GM23338 (cell line): ENCODE results near the gene NOTCH1. TPM values are rescaled to one million over a fixed set of nuclear protein-coding genes. Genes with fewer than 3 reads are reported as not detected.

Experiments used
- ATAC-seq: fragments of 200-7000 bp; cut with Tn5 transposase; 3 replicates; pipeline ENCODE4 v1.9.1; 2020
- DNase-seq: peaks from one replicate; pipeline ENCODE4 v3.0.0-alpha.2; 2015; ENCODE audit warnings: low spot score
- H2AFZ ChIP-seq: fragments of 200-600 bp; sonication (generic); 2 replicates; pipeline ENCODE4 v1.8.0; 2016; ENCODE audit warnings: antibody characterized with exemption, mild to moderate bottlenecking, moderate library complexity
- H3F3A ChIP-seq: fragments of 200-600 bp; sonication (generic); replicated peaks from 2 replicates; pipeline ENCODE4 v1.8.0; 2017; ENCODE audit warnings: antibody characterized with exemption, mixed run types, low read depth
- H3K27ac ChIP-seq: fragments of 200-600 bp; sonication (generic); 2 replicates; pipeline ENCODE4 v1.6.1; 2016; ENCODE audit warnings: low read depth
- H3K27me3 ChIP-seq: fragments of 200-600 bp; sonication (generic); 2 replicates; pipeline ENCODE4 v1.8.0; 2016; ENCODE audit warnings: mild to moderate bottlenecking, mixed run types, moderate library complexity; ENCODE audit not compliant: insufficient read depth
- H3K36me3 ChIP-seq: fragments of 200-600 bp; sonication (generic); 2 replicates; pipeline ENCODE4 v1.8.0; 2016; ENCODE audit warnings: mild to moderate bottlenecking; ENCODE audit not compliant: insufficient read depth
- H3K4me1 ChIP-seq: fragments of 200-600 bp; sonication (generic); 2 replicates; pipeline ENCODE4 v1.8.0; 2016; ENCODE audit warnings: mild to moderate bottlenecking, moderate library complexity; ENCODE audit not compliant: insufficient read depth
- H3K4me2 ChIP-seq: fragments of 200-600 bp; sonication (generic); 2 replicates; pipeline ENCODE4 v1.7.1; 2017; ENCODE audit warnings: mixed run types
- H3K4me3 ChIP-seq: fragments of 200-600 bp; sonication (generic); 2 replicates; pipeline ENCODE4 v1.6.1; 2016; ENCODE audit warnings: mixed run types
- H3K79me2 ChIP-seq: fragments of 200-600 bp; sonication (generic); replicated peaks from 2 replicates; pipeline ENCODE4 v1.8.0; 2017; ENCODE audit warnings: mild to moderate bottlenecking; ENCODE audit not compliant: insufficient read depth
- H3K9me2 ChIP-seq: fragments of 200-600 bp; sonication (generic); 2 replicates; pipeline ENCODE4 v1.8.0; 2017; ENCODE audit not compliant: insufficient read depth
- H4K20me1 ChIP-seq: fragments of 200-600 bp; sonication (generic); replicated peaks from 2 replicates; pipeline ENCODE4 v1.8.0; 2017; ENCODE audit warnings: mild to moderate bottlenecking; ENCODE audit not compliant: insufficient read depth
- H3K27ac Mint-ChIP-seq: 2 replicates; pipeline ENCODE4 v1.8.0; 2020; ENCODE audit warnings: inconsistent platforms, mild to moderate bottlenecking, moderate library complexity, mixed read lengths
- H3K27me3 Mint-ChIP-seq: 3 replicates; pipeline ENCODE4 v1.8.0; 2022; ENCODE audit warnings: low read depth, mild to moderate bottlenecking, moderate library complexity, mixed read lengths, inconsistent platforms; ENCODE audit not compliant: insufficient read depth, poor library complexity
- H3K36me3 Mint-ChIP-seq: 3 replicates; pipeline ENCODE4 v1.8.0; 2021; ENCODE audit warnings: low read depth, mild to moderate bottlenecking, inconsistent platforms, moderate library complexity, mixed read lengths
- H3K4me1 Mint-ChIP-seq: 3 replicates; pipeline ENCODE4 v1.8.0; 2020; ENCODE audit warnings: mild to moderate bottlenecking, inconsistent platforms, mixed read lengths
- H3K4me3 Mint-ChIP-seq: 3 replicates; pipeline ENCODE4 v1.8.0; 2021; ENCODE audit warnings: moderate library complexity, mild to moderate bottlenecking, inconsistent platforms, mixed read lengths
- H3K9me3 Mint-ChIP-seq: 3 replicates; pipeline ENCODE4 v1.8.0; 2020; ENCODE audit warnings: moderate library complexity, mild to moderate bottlenecking, inconsistent platforms, mixed read lengths
- CREB1 ChIP-seq: fragments of 250-450 bp; sonication (Bioruptor Pico); IDR thresholded peaks from 2 replicates; pipeline ENCODE4 v1.5.0; 2020; ENCODE audit warnings: low read depth, mild to moderate bottlenecking, moderate library complexity
- EZH2 ChIP-seq: fragments of 200-600 bp; sonication (generic); IDR thresholded peaks from one replicate; pipeline ENCODE4 v1.8.0; 2017; ENCODE audit warnings: antibody characterized with exemption, mild to moderate bottlenecking, low read depth; ENCODE audit not compliant: unreplicated experiment
- EZH2phosphoT487 ChIP-seq: fragments of 200-600 bp; sonication (generic); IDR thresholded peaks from one replicate; pipeline ENCODE4 v1.8.1; 2018; ENCODE audit warnings: antibody characterized with exemption; ENCODE audit not compliant: unreplicated experiment
- JUNB ChIP-seq: IDR thresholded peaks from one replicate; pipeline ENCODE4 v1.6.1; 2016; ENCODE audit warnings: antibody characterized with exemption; ENCODE audit not compliant: unreplicated experiment
- STAT1 ChIP-seq: IDR thresholded peaks from one replicate; pipeline ENCODE4 v1.6.1; 2016; ENCODE audit warnings: antibody characterized with exemption; ENCODE audit not compliant: unreplicated experiment
- ZNF114 ChIP-seq: fragments of 250-450 bp; sonication (Bioruptor Pico); IDR thresholded peaks from 2 replicates; pipeline ENCODE4 v1.5.0; 2020; ENCODE audit warnings: mild to moderate bottlenecking, moderate library complexity
- ZNF331 ChIP-seq: fragments of 250-450 bp; sonication (Bioruptor Pico); IDR thresholded peaks from 2 replicates; pipeline ENCODE4 v1.5.0; 2020; ENCODE audit warnings: low read depth, mild to moderate bottlenecking, moderate library complexity
- polyA plus RNA-seq: library from polyadenylated mRNA; unstranded; fragments of >200 nt; fragmentation: Nextera tagmentation; extraction: Ambion mirVana; gene quantifications from 2 replicates; pipeline ENCODE4 v1.2.1, GENCODE V29; 2016
- total RNA-seq: library from RNA; depleted of rRNA; stranded (reverse); fragments of >200 nt; shearing (Covaris generic); gene quantifications from 2 replicates; pipeline ENCODE4 v1.2.3, GENCODE V29; 2014
- TF ChIP-seq, protein P1 (sequence below): IDR thresholded peaks from one replicate; pipeline ENCODE4 v1.6.1; 2018; ENCODE audit warnings: antibody characterized with exemption; ENCODE audit not compliant: unreplicated experiment

Gene NOTCH1
- total and polyA plus RNA-seq, 2 experiments from 2014 or later: 9.9 to 97.2 TPM

- Mint-ChIP-seq H3K4me1 (no peaks in the 10 kb centered on the region), H3K9me3 (no peaks in the 10 kb centered on the region), H3K27me3 (peaks cover 4% of the 10 kb centered on the region), H3K36me3 (peaks cover 37% of the 10 kb centered on the region), H3K4me3 (no peak overlapping the region), H3K27ac (no peak overlapping the region)
- Histone ChIP-seq H3K36me3 (peaks cover 12% of the 10 kb centered on the region; the same call in 1 of the 2 replicates), H4K20me1 (no peaks in the 10 kb centered on the region; the same call in 1 of the 2 replicates), H3K27ac (no peak overlapping the region), H3F3A (0 out of 2 replicates have a peak, but pooled peaks cover 2% of the 10 kb centered on the region), H3K79me2 (no peaks in the 10 kb centered on the region), H3K9me2 (no peaks in the 10 kb centered on the region), H3K4me2 (no peak overlapping the region), H3K4me1 (no peaks in the 10 kb centered on the region), H2AFZ (no peak overlapping the region), H3K27me3 (no peaks in the 10 kb centered on the region), H3K4me3 (no peak overlapping the region)
- no peak for ATAC-seq
- TF ChIP-seq EZH2phosphoT487: no peak
- TF ChIP-seq, protein P1, sequence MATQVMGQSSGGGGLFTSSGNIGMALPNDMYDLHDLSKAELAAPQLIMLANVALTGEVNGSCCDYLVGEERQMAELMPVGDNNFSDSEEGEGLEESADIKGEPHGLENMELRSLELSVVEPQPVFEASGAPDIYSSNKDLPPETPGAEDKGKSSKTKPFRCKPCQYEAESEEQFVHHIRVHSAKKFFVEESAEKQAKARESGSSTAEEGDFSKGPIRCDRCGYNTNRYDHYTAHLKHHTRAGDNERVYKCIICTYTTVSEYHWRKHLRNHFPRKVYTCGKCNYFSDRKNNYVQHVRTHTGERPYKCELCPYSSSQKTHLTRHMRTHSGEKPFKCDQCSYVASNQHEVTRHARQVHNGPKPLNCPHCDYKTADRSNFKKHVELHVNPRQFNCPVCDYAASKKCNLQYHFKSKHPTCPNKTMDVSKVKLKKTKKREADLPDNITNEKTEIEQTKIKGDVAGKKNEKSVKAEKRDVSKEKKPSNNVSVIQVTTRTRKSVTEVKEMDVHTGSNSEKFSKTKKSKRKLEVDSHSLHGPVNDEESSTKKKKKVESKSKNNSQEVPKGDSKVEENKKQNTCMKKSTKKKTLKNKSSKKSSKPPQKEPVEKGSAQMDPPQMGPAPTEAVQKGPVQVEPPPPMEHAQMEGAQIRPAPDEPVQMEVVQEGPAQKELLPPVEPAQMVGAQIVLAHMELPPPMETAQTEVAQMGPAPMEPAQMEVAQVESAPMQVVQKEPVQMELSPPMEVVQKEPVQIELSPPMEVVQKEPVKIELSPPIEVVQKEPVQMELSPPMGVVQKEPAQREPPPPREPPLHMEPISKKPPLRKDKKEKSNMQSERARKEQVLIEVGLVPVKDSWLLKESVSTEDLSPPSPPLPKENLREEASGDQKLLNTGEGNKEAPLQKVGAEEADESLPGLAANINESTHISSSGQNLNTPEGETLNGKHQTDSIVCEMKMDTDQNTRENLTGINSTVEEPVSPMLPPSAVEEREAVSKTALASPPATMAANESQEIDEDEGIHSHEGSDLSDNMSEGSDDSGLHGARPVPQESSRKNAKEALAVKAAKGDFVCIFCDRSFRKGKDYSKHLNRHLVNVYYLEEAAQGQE: no peak
- no peak for TF ChIP-seq JUNB
- DNase-seq: no peak
Observed at GRCh38 chr9:136511144-136511669, 34.6 kb downstream of the NOTCH1 start.

DNA sequence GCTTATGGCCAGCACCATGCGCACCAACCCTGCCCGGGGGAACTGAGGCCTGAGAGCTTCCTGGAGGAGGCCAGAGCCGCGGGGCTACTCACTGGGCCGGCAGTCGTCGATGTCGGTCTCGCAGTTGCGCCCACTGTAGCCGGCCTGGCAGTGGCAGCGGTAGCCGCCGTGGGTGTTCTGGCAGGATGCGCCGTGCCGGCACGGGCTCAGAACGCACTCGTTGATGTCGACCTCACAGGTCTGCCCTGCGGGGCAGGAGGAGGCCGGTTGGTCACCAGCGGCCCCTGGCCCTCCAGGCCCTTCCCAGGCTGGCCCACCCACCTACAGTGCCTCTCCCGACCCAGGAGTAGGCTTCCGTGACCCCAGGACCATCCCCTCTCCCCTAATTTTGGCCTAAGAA, 35.3 kb downstream of the NOTCH1 start:
- H3K27ac ChIP-seq: no peak overlapping the region
- H3K4me3 ChIP-seq: no peak overlapping the region
- Mint-ChIP-seq H3K27me3 (peaks cover 4% of the 10 kb centered on the region), H3K4me3 (no peak overlapping the region), H3K36me3 (peaks cover 41% of the 10 kb centered on the region), H3K9me3 (no peaks in the 10 kb centered on the region), H3K27ac (no peak overlapping the region), H3K4me1 (no peaks in the 10 kb centered on the region)
- DNase-seq (no peak), ATAC-seq (no peak)
- TF ChIP-seq ZNF331 (CRISPR knock-in tag): no peak
- TF ChIP-seq EZH2: no peak
- no peak for TF ChIP-seq STAT1
- TF ChIP-seq ZNF114 (CRISPR knock-in tag): no peak
- no peak for TF ChIP-seq CREB1 (CRISPR knock-in tag)
- no peaks in the 10 kb centered on the region for H3K27me3 ChIP-seq
- H3K9me2 ChIP-seq: no peaks in the 10 kb centered on the region
- no peak overlapping the region for H3K4me2 ChIP-seq
- 0 out of 2 replicates have a peak, but pooled peaks cover 2% of the 10 kb centered on the region for H3F3A ChIP-seq
- no peaks in the 10 kb centered on the region for H3K4me1 ChIP-seq
- peaks cover 12% of the 10 kb centered on the region; the same call in 1 of the 2 replicates for H3K36me3 ChIP-seq
- H3K79me2 ChIP-seq: no peaks in the 10 kb centered on the region
- no peak overlapping the region for H2AFZ ChIP-seq
- H4K20me1 ChIP-seq: no peaks in the 10 kb centered on the region; the same call in 1 of the 2 replicates
